H9 (cell line): Measurements from ENCODE around the gene ACKR3. TPM values are rescaled to one million over a fixed set of nuclear protein-coding genes. Genes with fewer than 3 reads are reported as not detected.
A peak's percentile ranks its signal among the peaks of the same experiment; 100 is the strongest.

Source experiments
- DNase-seq: peaks from one replicate; pipeline ENCODE4 v3.0.0-alpha.2; 2017
- H2AFZ ChIP-seq: one replicate; pipeline ENCODE4 v1.6.1; 2013; ENCODE audit warnings: mild to moderate bottlenecking, low read length, control low read depth, moderate library complexity
- H2AK5ac ChIP-seq: 2 replicates; pipeline ENCODE4 v1.6.1; 2013; ENCODE audit warnings: low read length, control low read depth, mixed read lengths; ENCODE audit not compliant: insufficient read length
- H2BK120ac ChIP-seq: one replicate; pipeline ENCODE4 v1.6.1; 2013; ENCODE audit warnings: low read depth, mild to moderate bottlenecking, low read length, control low read depth, inconsistent platforms; ENCODE audit not compliant: poor library complexity, severe bottlenecking
- H2BK12ac ChIP-seq: 2 replicates; pipeline ENCODE4 v1.6.1; 2013; ENCODE audit warnings: low read length, control low read depth, mixed read lengths, low read depth; ENCODE audit not compliant: insufficient read length
- H2BK15ac ChIP-seq: 2 replicates; pipeline ENCODE4 v1.6.1; 2013; ENCODE audit warnings: low read depth, low read length, control low read depth
- H2BK20ac ChIP-seq: one replicate; pipeline ENCODE4 v1.6.1; 2013; ENCODE audit warnings: low read depth, mild to moderate bottlenecking, low read length, control low read depth, inconsistent platforms; ENCODE audit not compliant: poor library complexity, severe bottlenecking
- H2BK5ac ChIP-seq: 2 replicates; pipeline ENCODE4 v1.6.1; 2013; ENCODE audit warnings: low read length, control low read depth, mixed read lengths; ENCODE audit not compliant: insufficient read length
- H3K14ac ChIP-seq: 2 replicates; pipeline ENCODE4 v1.6.1; 2013; ENCODE audit warnings: low read length, control low read depth; ENCODE audit not compliant: insufficient read depth
- H3K18ac ChIP-seq: 2 replicates; pipeline ENCODE4 v1.6.1; 2013; ENCODE audit warnings: low read depth, mild to moderate bottlenecking, mixed read lengths, low read length, control low read depth; ENCODE audit not compliant: insufficient read length
- H3K23ac ChIP-seq: 2 replicates; pipeline ENCODE4 v1.6.1; 2013; ENCODE audit warnings: low read length, control low read depth, mixed read lengths, low read depth; ENCODE audit not compliant: insufficient read length
- H3K23me2 ChIP-seq: 2 replicates; pipeline ENCODE4 v1.6.1; 2013; ENCODE audit warnings: low read depth, mild to moderate bottlenecking, mixed read lengths, low read length, control low read depth; ENCODE audit not compliant: insufficient read length, poor library complexity, severe bottlenecking
- H3K27ac ChIP-seq: 2 replicates; pipeline ENCODE4 v1.5.1; 2013; ENCODE audit warnings: low read length, control low read depth, mixed read lengths, low read depth; ENCODE audit not compliant: insufficient read length
- H3K27me3 ChIP-seq: 2 replicates; pipeline ENCODE4 v1.6.1; 2013; ENCODE audit warnings: low read length, control low read depth, inconsistent platforms; ENCODE audit not compliant: insufficient read depth
- H3K4ac ChIP-seq: 2 replicates; pipeline ENCODE4 v1.6.1; 2013; ENCODE audit warnings: low read depth, mild to moderate bottlenecking, control low read depth, inconsistent platforms, low read length, moderate library complexity
- H3K4me1 ChIP-seq: 2 replicates; pipeline ENCODE4 v1.6.1; 2013; ENCODE audit warnings: low read length, control low read depth, inconsistent platforms; ENCODE audit not compliant: insufficient read depth
- H3K4me2 ChIP-seq: 2 replicates; pipeline ENCODE4 v1.6.1; 2013; ENCODE audit warnings: low read length, control low read depth, mixed read lengths; ENCODE audit not compliant: insufficient read length, insufficient read depth
- H3K56ac ChIP-seq: 2 replicates; pipeline ENCODE4 v1.6.1; 2013; ENCODE audit warnings: low read depth, mild to moderate bottlenecking, mixed read lengths, low read length, control low read depth; ENCODE audit not compliant: insufficient read length
- H3K79me1 ChIP-seq: 2 replicates; pipeline ENCODE4 v1.6.1; 2013; ENCODE audit warnings: low read depth, mild to moderate bottlenecking, moderate library complexity, low read length, control low read depth, inconsistent platforms; ENCODE audit not compliant: insufficient read depth, poor library complexity, severe bottlenecking
- H3K79me2 ChIP-seq: 2 replicates; pipeline ENCODE4 v1.6.1; 2013; ENCODE audit warnings: low read length, control low read depth, inconsistent platforms; ENCODE audit not compliant: insufficient read depth
- H3K9ac ChIP-seq: 2 replicates; pipeline ENCODE4 v1.6.1; 2013; ENCODE audit warnings: low read length, control low read depth, mixed read lengths; ENCODE audit not compliant: insufficient read length; ENCODE audit errors: extremely low read depth
- H3K9me3 ChIP-seq: one replicate; pipeline ENCODE4 v1.6.1; 2013; ENCODE audit warnings: low read depth, low read length, inconsistent platforms; ENCODE audit not compliant: control insufficient read depth
- H3T11ph ChIP-seq: one replicate; pipeline ENCODE4 v1.6.1; 2013; ENCODE audit warnings: mild to moderate bottlenecking, low read length, control low read depth, inconsistent platforms
- H4K20me1 ChIP-seq: one replicate; pipeline ENCODE4 v1.6.1; 2013; ENCODE audit not compliant: control insufficient read depth, insufficient read length, insufficient read depth
- H4K5ac ChIP-seq: 2 replicates; pipeline ENCODE4 v1.6.1; 2013; ENCODE audit warnings: low read depth, mild to moderate bottlenecking, mixed read lengths, low read length, control low read depth; ENCODE audit not compliant: insufficient read length
- H4K8ac ChIP-seq: replicated peaks from 2 replicates; pipeline ENCODE4 v1.6.1; 2013; ENCODE audit warnings: low read length, control low read depth, mixed read lengths, low read depth; ENCODE audit not compliant: insufficient read length
- H4K91ac ChIP-seq: 2 replicates; pipeline ENCODE4 v1.6.1; 2013; ENCODE audit warnings: low read depth, mild to moderate bottlenecking, moderate library complexity, mixed read lengths, low read length, control low read depth; ENCODE audit not compliant: insufficient read length
- H3K27ac Mint-ChIP-seq, 3 experiments: 2 replicates in 2 of 3; 3 replicates in 1 of 3; pipeline ENCODE4 v1.8.0; 2020 to 2021; ENCODE audit warnings: mixed read lengths in 3 of 3, mild to moderate bottlenecking in 1 of 3, moderate library complexity in 1 of 3
- H3K27me3 Mint-ChIP-seq: 2 replicates; pipeline ENCODE4 v1.8.0; 2021; ENCODE audit warnings: low read depth, mild to moderate bottlenecking, moderate library complexity, mixed read lengths
- H3K36me3 Mint-ChIP-seq, 3 experiments: 2 replicates in 2 of 3; 3 replicates in 1 of 3; pipeline ENCODE4 v1.8.0; 2020 to 2021; ENCODE audit warnings: low read depth in 3 of 3, mixed read lengths in 3 of 3; ENCODE audit not compliant: insufficient read depth in 1 of 3
- H3K4me1 Mint-ChIP-seq, 2 experiments: 2 replicates each; pipeline ENCODE4 v1.8.0; 2020; ENCODE audit warnings: mixed read lengths in 2 of 2
- H3K4me3 Mint-ChIP-seq, 2 experiments: 2 replicates in 1 of 2; 3 replicates in 1 of 2; pipeline ENCODE4 v1.8.0; 2020 to 2021; ENCODE audit warnings: mild to moderate bottlenecking in 2 of 2, mixed read lengths in 2 of 2, moderate library complexity in 1 of 2
- H3K9me3 Mint-ChIP-seq, 2 experiments: 2 replicates in 1 of 2; 3 replicates in 1 of 2; pipeline ENCODE4 v1.8.0; 2020; ENCODE audit warnings: mild to moderate bottlenecking in 2 of 2, mixed read lengths in 2 of 2, moderate library complexity in 1 of 2
- WGBS: extraction: QIAGEN DNeasy Blood & Tissue Kit; methylation state at CpG from one replicate; pipeline ENCODE4 v1.1.7; 2013; ENCODE audit warnings: missing lambda C conversion rate, low lambda C conversion rate, mixed read lengths; ENCODE audit not compliant: insufficient read length; ENCODE audit errors: extremely low coverage; 5-methylcytosine and 5-hydroxymethylcytosine counted together
- total RNA-seq: library from RNA; stranded (reverse); gene quantifications from 2 replicates; pipeline ENCODE4 v1.2.1, GENCODE V29; 2021
- TF ChIP-seq, protein P1 (sequence below): fragments of 200-600 bp; sonication (generic); conservative IDR thresholded peaks from 3 replicates; pipeline ENCODE4 v1.8.0; 2021; ENCODE audit warnings: antibody characterized with exemption, mild to moderate bottlenecking

The ACKR3 gene
- total RNA-seq, 1 experiment from 2014 or later = 0.44 TPM

DNA sequence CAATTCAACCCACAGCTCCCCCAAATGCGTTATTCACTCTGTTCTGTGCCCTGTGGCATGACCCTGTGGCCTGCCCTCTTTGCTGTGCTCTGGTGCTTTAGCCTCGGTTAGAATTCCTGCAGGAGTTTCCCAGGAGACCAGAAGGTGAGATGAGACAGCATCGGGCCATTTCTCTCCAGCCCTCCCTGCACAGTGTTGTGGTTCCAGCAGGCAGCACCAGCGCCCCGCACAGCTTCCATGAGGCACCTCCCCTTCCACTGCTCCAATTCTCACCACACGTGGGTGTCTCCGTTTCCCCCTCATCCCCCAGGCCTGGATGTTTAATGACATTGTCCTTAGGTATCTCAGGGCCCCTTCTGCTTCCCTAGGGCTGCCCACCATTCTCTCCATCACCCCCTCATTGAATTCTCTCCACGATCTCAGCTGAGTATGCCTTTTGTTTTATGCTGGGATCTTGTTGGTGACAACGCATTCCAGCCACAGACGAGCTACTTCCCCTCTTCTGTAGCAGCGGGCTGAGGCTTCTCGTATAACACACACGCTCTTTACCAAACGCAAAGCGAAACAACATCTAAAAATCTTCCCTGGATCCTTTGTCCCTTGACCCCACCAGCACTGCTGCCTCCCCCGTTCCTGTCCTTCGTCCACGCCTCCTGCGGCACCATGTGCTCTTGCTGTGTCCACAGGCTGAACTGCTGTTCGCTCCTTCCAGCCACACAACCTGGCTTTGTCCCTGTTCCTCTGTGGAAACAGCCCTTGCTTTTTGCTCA, 35.1 kb downstream of the ACKR3 start:
- Mint-ChIP-seq H3K9me3 (no peaks in the 10 kb centered on the region), H3K4me3 (no peak overlapping the region), H3K27me3 (peaks cover 26% of the 10 kb centered on the region), H3K4me1 (peaks cover 0 to 8% of the 10 kb centered on the region in 2 experiments; a peak in 2 of 4 replicates), H3K27ac (no peak overlapping the region), H3K36me3 (no peaks in the 10 kb centered on the region)
- no peak overlapping the region for H3K18ac ChIP-seq
- no peak overlapping the region for H3T11ph ChIP-seq
- no peak overlapping the region for H3K23ac ChIP-seq
- H3K56ac ChIP-seq = no peak overlapping the region
- H3K27ac ChIP-seq = no peak overlapping the region
- no peaks in the 10 kb centered on the region for H3K4me1 ChIP-seq
- H2BK20ac ChIP-seq = no peak overlapping the region
- no peak for DNase-seq
- no peaks in the 10 kb centered on the region for H3K23me2 ChIP-seq
- no peak overlapping the region for H2BK120ac ChIP-seq
- H3K9me3 ChIP-seq = no peaks in the 10 kb centered on the region
- H4K8ac ChIP-seq = peak overlapping the region; percentile 40
- no peaks in the 10 kb centered on the region for H3K79me1 ChIP-seq
- no peak overlapping the region for H4K5ac ChIP-seq
- no peak overlapping the region for H2BK15ac ChIP-seq
- no peak overlapping the region for H3K4ac ChIP-seq
- no peak overlapping the region for H3K14ac ChIP-seq
- no peak overlapping the region for H3K4me2 ChIP-seq
- no CpG with 5 or more reads among the region's 20 CpGs for WGBS
- H3K9ac ChIP-seq = no peak overlapping the region
- no peaks in the 10 kb centered on the region for H4K20me1 ChIP-seq
- no peak overlapping the region for H2BK12ac ChIP-seq
- H4K91ac ChIP-seq = no peak overlapping the region
- H3K27me3 ChIP-seq = no peaks in the 10 kb centered on the region
- H3K79me2 ChIP-seq = no peaks in the 10 kb centered on the region
- TF ChIP-seq, protein P1, sequence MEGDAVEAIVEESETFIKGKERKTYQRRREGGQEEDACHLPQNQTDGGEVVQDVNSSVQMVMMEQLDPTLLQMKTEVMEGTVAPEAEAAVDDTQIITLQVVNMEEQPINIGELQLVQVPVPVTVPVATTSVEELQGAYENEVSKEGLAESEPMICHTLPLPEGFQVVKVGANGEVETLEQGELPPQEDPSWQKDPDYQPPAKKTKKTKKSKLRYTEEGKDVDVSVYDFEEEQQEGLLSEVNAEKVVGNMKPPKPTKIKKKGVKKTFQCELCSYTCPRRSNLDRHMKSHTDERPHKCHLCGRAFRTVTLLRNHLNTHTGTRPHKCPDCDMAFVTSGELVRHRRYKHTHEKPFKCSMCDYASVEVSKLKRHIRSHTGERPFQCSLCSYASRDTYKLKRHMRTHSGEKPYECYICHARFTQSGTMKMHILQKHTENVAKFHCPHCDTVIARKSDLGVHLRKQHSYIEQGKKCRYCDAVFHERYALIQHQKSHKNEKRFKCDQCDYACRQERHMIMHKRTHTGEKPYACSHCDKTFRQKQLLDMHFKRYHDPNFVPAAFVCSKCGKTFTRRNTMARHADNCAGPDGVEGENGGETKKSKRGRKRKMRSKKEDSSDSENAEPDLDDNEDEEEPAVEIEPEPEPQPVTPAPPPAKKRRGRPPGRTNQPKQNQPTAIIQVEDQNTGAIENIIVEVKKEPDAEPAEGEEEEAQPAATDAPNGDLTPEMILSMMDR = no peak
- H2AFZ ChIP-seq = no peak overlapping the region
- H2BK5ac ChIP-seq = no peak overlapping the region
- no peak overlapping the region for H2AK5ac ChIP-seq
